ENCODE measurements around the gene SKI. TPM values are rescaled to one million over a fixed set of nuclear protein-coding genes. Genes with fewer than 3 reads are reported as not detected.

Gene SKI
- total RNA-seq, 1 donor from 2014 or later, result 116 TPM

DNA sequence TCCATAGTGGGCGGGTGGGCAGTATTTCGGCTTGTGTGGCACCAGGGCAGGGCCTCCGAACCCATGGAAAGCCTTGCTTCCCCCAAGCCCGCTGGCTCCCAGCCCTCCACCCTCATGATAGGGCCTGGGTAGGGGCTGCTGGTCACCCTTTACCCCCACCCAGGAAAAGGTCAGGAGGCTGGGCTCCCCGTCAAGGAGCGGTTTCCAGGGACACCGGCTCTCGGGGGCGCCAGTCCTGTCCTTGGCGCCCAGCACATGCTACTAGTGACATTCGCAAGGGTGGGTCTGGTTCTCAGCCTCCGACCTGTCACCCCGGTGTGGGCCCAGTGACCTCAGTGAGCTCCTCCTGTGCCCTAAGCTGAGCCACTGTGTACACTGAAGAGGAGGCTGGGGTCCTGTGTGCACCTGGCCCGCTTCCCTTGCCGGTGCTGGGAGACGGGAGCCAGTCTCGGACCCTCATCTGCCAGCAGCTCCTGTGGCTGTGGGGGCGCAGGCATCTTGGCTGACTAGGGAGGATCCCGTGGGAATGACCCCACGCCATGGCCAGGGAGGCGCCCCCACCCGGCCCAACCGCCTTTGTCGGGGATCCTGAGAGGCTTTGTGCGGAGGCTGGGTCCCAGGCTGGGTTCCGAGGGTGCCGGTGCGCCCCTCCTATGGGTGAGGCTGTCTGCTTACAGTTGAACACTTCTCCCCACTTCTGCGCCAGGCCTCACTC, 54.6 kb downstream of the SKI start:
- DNase-seq (ENCODE audit: low spot score), result no peak
- no peaks in the 10 kb centered on the region for H3K9me3 Mint-ChIP-seq (ENCODE audit: low read depth)
- H3K4me1 Mint-ChIP-seq (ENCODE audit: low read depth), result peaks cover 34% of the 10 kb centered on the region
- H3K4me3 Mint-ChIP-seq (ENCODE audit: unreplicated experiment), result no peak overlapping the region
- H3K27me3 Mint-ChIP-seq (ENCODE audit: low read depth), result no peaks in the 10 kb centered on the region
- H3K36me3 Mint-ChIP-seq (ENCODE audit: low read depth), result peaks cover 2% of the 10 kb centered on the region
- H3K27ac Mint-ChIP-seq (ENCODE audit: unreplicated experiment), result no peak overlapping the region
- TF ChIP-seq, protein P1, sequence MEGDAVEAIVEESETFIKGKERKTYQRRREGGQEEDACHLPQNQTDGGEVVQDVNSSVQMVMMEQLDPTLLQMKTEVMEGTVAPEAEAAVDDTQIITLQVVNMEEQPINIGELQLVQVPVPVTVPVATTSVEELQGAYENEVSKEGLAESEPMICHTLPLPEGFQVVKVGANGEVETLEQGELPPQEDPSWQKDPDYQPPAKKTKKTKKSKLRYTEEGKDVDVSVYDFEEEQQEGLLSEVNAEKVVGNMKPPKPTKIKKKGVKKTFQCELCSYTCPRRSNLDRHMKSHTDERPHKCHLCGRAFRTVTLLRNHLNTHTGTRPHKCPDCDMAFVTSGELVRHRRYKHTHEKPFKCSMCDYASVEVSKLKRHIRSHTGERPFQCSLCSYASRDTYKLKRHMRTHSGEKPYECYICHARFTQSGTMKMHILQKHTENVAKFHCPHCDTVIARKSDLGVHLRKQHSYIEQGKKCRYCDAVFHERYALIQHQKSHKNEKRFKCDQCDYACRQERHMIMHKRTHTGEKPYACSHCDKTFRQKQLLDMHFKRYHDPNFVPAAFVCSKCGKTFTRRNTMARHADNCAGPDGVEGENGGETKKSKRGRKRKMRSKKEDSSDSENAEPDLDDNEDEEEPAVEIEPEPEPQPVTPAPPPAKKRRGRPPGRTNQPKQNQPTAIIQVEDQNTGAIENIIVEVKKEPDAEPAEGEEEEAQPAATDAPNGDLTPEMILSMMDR (IDR thresholded peaks at IDR 0.05), result no peak

- no peaks in the 10 kb centered on the region for H3K27me3 Mint-ChIP-seq (ENCODE audit: low read depth)
- TF ChIP-seq, protein P1 (IDR thresholded peaks at IDR 0.05), result no peak
- H3K4me1 Mint-ChIP-seq (ENCODE audit: low read depth), result peaks cover 34% of the 10 kb centered on the region
- H3K27ac Mint-ChIP-seq (ENCODE audit: unreplicated experiment), result no peak overlapping the region
- no peak overlapping the region for H3K4me3 Mint-ChIP-seq (ENCODE audit: unreplicated experiment)
- peaks cover 2% of the 10 kb centered on the region for H3K36me3 Mint-ChIP-seq (ENCODE audit: low read depth)
- H3K9me3 Mint-ChIP-seq (ENCODE audit: low read depth), result no peaks in the 10 kb centered on the region
- no peak for DNase-seq (ENCODE audit: low spot score)
Observed at GRCh38 chr1:2283371-2283990, 55.4 kb downstream of the SKI start.

DNA sequence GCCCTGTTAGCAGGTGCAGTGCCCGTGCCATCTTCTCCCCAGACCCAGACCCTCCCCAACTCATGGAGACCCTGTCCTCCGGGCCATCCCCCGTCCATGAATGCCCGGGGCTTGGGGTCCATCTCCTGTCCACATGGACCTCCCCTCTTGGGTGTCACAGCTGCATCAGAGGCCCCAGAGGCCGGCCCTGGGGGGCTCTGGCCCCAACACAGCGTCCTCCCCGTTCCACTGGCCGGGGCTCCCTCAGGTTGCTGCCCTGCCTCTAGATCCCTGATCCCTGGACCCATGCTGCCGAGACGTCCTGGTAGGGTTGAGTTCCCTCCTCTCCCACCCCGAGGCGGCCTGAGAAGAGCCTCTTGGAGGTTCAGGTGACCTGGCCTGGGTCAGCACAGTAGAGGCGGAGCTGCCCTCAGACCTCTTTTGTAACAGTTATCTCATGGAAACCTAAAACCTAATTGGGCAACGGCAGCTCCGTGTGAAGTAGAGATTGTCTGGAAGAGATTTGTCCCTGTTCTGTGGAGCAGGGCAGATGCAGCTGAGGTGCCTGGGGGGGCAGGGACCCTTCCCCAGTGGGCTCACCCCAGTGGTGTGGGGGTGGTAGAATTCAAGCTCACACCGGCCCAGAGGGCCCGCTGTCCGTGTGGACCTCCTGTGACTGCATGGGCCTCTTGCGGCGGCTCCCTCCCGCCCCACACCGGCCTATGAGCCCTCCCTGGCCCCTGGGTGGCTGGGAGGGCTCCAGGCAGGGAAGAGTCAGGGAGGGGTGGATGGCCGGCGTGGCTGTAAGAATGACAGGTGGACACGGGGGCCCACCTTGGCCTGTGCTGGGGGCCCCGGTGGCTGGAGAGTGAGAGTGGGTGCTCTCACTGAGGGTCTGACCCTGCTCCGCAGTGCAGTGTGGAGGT, 56.1 kb downstream of the SKI start:
- Mint-ChIP-seq H3K4me1 (ENCODE audit: low read depth) (peaks cover 29% of the 10 kb centered on the region), H3K4me3 (ENCODE audit: unreplicated experiment) (no peak overlapping the region), H3K27me3 (ENCODE audit: low read depth) (no peaks in the 10 kb centered on the region), H3K36me3 (ENCODE audit: low read depth) (peaks cover 2% of the 10 kb centered on the region), H3K27ac (ENCODE audit: unreplicated experiment) (peak overlapping the region; percentile 59), H3K9me3 (ENCODE audit: low read depth) (no peaks in the 10 kb centered on the region)
- TF ChIP-seq, protein P1 (IDR thresholded peaks at IDR 0.05), result no peak
- no peak for DNase-seq (ENCODE audit: low spot score)

DNA sequence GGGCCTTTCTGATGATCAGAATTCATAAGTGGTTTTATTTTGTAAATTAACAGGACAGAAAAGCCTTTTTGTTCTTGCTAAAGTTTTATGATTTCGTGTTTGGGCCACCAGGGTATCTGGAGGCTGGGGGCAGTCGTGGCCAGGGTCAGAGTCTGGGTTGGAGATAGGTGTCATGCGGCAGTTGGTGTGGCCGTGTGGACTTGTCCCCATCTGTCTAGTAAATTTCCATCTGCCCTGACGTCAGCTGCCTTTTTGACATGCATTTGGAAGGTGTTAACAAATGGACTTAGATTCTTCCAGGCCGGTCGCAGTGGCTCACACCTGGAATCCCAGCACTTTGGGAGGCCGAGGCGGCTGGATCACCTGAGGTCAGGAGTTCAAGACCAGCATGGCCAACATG, 56.8 kb downstream of the SKI start:
- no peaks in the 10 kb centered on the region for H3K27me3 Mint-ChIP-seq (ENCODE audit: low read depth)
- no peak overlapping the region for H3K4me3 Mint-ChIP-seq (ENCODE audit: unreplicated experiment)
- peaks cover 28% of the 10 kb centered on the region for H3K4me1 Mint-ChIP-seq (ENCODE audit: low read depth)
- peaks cover 2% of the 10 kb centered on the region for H3K36me3 Mint-ChIP-seq (ENCODE audit: low read depth)
- DNase-seq (ENCODE audit: low spot score), result no peak
- H3K9me3 Mint-ChIP-seq (ENCODE audit: low read depth), result no peaks in the 10 kb centered on the region
- TF ChIP-seq, protein P1 (IDR thresholded peaks at IDR 0.05), result no peak
- H3K27ac Mint-ChIP-seq (ENCODE audit: unreplicated experiment), result no peak overlapping the region

DNA sequence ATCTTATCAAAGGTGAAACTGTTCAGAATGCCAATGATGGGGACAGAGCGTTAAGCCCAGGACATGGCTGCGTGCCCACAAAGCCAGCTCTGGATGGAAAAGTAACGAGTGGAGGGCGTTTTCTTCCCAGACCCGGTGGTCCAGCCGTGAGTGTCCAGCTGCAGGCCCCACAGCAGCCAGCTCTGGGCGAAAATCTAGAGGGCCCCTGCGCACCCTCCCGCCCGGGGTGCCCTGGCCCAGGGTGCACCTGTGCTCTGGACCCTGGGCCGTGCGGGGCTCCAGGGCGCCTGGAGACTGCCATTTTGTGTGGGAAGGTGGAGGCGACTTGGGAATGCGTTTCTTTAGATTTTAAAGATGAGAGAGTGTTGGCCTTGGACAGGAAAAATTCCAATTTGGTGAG, 58.8 kb downstream of the SKI start:
- Mint-ChIP-seq H3K4me3 (ENCODE audit: unreplicated experiment) (no peak overlapping the region), H3K27me3 (ENCODE audit: low read depth) (no peaks in the 10 kb centered on the region), H3K4me1 (ENCODE audit: low read depth) (peaks cover 44% of the 10 kb centered on the region), H3K36me3 (ENCODE audit: low read depth) (peaks cover 2% of the 10 kb centered on the region), H3K9me3 (ENCODE audit: low read depth) (no peaks in the 10 kb centered on the region), H3K27ac (ENCODE audit: unreplicated experiment) (peak overlapping the region; percentile 29)
- DNase-seq (ENCODE audit: low spot score), result no peak
- TF ChIP-seq, protein P1 (IDR thresholded peaks at IDR 0.05), result no peak
